Esophagus mucosa (tissue), 1 donor: ENCODE measurements around the gene SPX. TPM values are rescaled to one million over a fixed set of nuclear protein-coding genes. Genes with fewer than 3 reads are reported as not detected.

Source experiments
- total RNA-seq: library from RNA; stranded (reverse); gene quantifications from one replicate; pipeline ENCODE4 v1.2.4, GENCODE V29; 2023
- donor health status: DM: yes; HTN: yes; CAD: no.

The SPX gene
- total RNA-seq, 1 donor from 2014 or later, result 0.08 TPM

Other genes with a start within 250 kb of the SPX start
- gene SLCO1A2, start 191.4 kb upstream of the SPX start, total RNA-seq, result not detected
- not detected for gene IAPP, start 153.4 kb upstream of the SPX start, total RNA-seq
- 19.8 TPM for gene PYROXD1, start 88.6 kb upstream of the SPX start, total RNA-seq
- gene RECQL, start 24.7 kb upstream of the SPX start, total RNA-seq, result 16.7 TPM
- gene GOLT1B, start 24.5 kb upstream of the SPX start, total RNA-seq, result 15.1 TPM
- 0.68 TPM for gene GYS2, start 78.6 kb downstream of the SPX start, total RNA-seq
- 251 TPM for gene LDHB, start 131.5 kb downstream of the SPX start, total RNA-seq
- gene KCNJ8, start 248.4 kb downstream of the SPX start, total RNA-seq, result 1.1 TPM